GM18511 (cell line): ENCODE measurements around the gene DESI2.

ENCODE experiments used
- ATAC-seq: cut with Tn5 transposase; IDR thresholded peaks from one replicate; pipeline ENCODE4 v1.9.1; 2021; ENCODE audit warnings: mild to moderate bottlenecking, moderate library complexity; ENCODE audit not compliant: unreplicated experiment

Gene DESI2

DNA sequence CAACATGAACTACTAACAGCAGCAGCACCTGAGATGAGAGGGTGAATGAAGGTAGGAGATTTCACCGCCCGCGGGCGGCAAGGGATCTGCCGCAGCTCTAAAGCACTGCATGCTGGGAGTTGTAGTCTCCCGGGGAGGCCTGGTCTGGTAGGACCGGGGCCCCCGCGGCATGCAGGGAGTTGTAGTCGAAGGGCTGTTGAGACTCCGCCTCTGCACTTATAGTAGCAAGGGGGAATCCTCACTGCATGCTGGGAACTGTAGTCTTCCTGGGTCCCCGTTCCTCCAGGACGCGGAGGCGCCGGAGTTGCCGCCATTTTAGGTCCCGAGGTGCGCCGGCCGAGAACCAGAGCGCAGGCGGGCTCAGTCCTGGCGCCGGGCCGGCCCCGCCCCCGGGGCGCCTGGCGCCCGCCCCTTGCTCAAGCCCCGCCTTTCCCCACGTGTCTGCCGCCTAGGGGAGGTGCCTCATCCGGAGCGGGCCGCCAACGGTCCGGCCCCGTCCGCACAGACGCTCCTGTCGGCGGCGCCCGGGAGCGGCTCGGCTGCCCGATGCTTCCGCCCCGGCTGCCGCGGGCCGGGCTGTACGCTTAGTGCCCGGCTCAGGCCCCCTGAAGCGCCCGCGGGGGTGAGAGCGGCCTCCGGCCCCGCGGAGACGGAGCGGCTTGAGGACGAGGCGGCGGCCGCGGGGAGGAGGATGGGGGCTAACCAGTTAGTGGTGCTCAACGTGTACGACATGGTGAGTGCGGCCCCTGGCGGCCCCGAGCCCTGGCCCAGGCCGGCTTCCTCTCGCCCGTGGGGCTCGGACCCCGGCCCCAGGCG lies at the start of gene DESI2:
Gene DESI2, plus strand, starts transcription at position 504 of the 816 bp plus-strand sequence. Its CDS starts 188 bp downstream, at position 692.
- ATAC-seq: peak; percentile 96

DNA sequence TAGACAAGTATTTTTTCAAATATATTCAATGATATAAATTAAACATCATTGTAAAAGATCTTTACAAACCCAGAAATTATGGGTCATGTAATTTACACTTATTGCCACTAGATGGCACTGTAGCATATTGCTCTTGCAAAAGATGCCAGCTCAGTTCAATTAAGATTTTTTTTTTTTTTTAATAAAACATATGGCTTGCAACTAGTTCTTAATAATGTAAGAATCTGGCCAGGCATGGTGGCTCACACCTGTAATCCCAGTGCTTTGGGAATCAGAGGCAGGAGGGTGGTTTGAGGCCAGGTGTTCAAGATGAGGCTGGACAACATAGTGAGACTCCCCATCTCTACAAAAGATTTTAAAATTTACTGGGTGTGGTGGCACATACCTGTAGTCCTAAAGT lies 49.4 kb upstream of the DESI2 start:
- no peak for ATAC-seq

DNA sequence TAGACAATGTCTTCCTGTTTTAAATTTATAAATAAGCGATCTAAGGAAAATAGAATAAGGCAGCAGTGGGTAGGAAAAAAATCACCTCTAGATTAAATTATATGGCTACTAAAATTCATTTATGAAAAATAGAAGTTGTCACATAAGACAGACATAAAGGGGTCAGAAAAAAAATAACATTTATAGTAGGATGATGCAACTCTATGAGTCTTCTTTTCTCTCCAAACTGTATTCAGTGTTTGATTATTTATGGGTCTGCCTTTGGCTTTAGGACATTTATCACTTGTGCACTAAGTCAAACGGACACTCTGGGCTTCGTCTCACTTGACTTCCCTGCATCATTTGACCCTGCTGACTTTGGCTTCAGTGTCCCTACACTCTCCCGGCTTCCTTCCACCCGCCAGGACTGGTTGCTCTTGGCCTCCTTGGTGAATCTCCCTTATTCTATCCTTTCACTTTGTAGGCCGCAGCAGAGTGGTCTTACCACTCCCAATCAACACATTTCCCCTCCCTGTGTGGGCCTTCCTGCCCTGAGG lies 47.0 kb upstream of the DESI2 start:
- no peak for ATAC-seq

DNA sequence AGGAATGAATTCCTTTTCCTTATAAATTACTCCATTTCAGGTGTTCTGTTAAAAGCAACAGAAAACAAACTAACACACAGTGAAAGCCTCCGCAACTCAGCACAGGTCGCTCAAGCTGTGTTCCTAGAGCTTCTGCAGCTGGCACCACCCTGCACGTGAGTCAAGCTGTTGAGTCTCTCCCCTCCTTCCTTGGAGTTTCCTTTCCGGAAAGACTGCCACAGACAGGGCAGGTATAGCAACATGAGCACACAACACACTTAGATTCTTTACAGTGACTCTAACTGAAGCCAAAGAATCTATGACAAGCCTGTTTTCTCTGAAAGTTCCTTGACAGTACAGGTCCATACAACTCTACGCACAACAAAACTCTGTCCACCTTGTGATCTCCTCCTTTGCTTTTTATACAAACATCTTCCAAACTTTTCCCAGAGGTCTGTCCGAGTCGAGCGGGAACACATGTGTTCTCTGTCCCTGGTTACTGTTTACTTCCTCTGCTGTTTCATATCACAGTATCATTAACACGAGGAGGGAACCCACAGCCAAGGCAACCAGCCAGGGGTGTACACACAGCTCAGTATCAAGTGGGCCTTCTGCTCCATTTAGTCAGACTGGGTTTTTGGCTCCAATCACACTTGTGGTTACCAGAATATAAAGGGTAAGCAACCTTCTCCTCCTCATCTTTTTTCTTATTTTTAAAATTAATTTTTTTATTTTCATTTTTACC lies 38.7 kb upstream of the DESI2 start:
- ATAC-seq: no peak

DNA sequence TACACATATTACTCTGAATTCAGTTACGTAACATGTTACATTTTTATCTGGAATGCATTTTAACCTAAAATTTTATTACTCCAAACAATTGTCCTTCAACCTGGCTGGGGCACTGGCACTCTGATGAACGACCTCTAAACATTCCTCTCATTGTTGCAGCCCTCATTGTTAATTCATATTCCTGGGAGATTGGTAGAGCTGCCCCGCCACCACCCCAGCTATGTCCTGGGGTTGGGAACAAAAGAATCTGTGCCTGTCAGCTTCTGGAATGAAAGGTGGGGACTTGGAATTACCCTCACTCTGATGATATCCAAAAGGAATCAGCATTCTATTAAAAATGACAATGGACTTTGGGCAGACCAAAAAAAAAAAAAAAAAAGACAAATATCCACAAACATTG lies 38.0 kb upstream of the DESI2 start:
- ATAC-seq: no peak

DNA sequence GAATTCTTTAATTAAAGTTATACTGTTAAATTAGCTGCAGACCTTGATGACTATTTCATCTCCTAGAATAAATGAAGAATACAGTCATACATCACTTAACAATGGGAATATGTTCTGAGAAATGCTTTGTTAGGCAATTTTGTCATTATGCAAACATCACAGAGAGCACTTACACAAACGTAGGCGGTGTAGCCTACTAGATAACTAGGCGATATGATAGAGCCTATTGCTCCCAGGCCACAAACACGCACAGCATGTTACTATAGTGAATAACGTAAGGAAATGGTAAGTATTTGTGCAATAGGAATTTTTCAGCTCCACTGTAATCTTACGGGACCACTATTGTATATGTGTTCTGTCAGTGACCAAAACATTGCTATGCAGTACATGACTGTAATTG lies 37.6 kb upstream of the DESI2 start:
- no peak for ATAC-seq

DNA sequence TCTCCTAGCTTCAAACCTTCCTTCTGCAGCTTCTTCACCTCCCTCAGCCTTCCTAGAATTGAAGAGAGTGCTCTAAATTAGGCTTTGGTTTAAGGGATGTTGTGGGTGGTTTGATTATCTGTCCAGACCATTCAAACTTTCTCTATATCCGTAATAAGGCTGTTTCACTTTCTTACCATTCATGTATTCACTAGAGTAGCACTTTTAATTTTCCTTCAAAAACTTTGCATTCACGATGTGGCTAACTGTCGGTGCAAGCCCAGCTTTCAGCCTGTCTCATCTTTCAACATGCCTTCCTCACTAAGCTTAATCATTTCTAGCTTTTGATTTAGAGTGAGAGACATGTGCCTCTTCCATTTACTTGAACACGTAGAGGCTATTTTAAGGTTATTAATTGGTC lies 26.2 kb upstream of the DESI2 start:
- no peak for ATAC-seq

DNA sequence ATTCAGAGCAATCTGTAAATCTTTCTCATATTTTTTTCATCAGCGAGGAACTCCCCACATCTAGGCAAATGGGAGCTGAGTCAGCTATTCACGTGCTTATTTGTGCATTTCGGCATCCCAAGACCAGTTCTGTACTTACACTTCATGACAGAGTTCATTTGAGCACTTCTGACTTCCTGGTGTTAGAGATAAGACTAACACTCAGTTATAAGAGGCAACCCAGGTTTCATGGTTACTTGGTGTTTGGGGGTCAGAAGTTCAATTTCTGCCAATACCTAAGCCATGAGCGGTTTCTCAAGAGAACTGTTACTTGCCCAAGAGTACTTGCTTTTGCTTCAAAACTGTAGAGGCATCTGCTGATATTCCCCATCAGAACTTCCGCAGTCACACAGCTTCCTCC lies 24.1 kb upstream of the DESI2 start:
- no peak for ATAC-seq

DNA sequence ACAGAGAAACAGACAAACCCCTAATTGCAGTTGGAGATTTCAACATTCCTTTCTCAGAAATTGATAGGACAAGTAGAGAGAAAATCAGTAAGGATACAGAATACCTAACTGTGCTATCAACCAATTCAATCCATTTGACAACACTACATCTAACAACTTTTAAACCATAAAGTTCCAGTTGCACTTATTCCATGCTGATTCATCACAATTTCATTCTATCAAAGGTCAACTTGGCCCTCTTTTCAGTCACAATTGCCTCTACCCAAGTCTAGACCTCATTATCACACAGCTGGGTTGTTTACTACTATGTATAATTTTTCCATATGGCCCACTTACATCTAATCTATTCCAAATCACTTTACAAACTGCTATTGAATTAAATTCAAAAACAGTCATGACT lies 19.8 kb upstream of the DESI2 start:
- no peak for ATAC-seq

DNA sequence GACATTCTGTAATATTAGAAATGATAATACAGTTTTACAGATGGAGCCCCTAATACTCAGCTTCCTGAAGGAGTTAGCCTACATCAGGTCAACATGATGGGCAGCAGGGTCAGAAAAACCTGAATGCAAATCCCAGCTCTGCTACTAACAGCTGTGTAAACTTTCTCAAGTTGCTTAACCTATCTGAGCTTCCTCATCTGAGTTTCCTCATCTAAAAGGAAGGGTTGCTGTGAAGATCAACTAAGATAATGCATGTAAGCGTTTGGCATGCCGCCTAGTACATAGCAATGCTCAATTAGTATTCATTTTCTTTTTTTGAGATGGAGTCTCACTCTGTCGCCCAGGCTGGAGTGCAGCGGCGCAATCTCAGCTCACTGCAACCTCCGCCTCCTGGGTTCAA lies 18.4 kb upstream of the DESI2 start:
- no peak for ATAC-seq

DNA sequence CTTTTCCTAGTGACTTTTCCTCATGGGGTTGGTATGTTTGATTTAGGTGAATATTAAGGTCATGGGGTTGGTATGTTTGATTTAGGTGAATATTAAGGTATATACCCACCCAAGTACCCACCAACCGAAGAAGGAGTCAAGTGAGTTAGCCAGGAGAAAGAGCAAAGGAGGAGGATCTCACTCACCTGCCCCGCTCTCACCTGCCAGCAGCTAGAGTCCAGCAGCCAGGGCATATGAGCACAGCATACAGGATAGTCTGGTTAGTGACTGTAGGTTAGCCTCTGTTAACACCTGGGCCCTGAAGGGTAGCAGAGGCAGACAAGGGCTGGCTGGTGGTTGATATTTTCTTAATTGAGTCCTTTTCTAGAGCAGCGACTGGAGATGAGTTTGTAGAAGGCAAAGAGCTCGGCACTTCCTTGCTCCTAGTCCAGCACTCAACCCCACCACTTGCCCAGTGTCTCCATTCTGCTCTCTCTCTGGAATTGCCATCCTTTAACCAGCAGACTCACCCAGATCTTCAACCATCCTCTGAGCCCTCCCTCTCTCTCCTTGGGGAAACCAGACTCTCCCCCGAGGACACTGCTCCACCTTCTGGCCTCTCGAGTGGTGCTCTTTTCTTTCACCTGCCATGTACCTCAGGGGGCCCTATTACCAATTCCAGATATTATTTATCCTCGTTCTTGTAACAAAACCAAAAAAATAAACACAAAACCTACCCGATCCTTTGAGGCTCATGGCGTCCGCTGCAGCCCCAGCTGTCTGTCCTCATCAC lies 16.3 kb upstream of the DESI2 start:
- ATAC-seq: no peak

DNA sequence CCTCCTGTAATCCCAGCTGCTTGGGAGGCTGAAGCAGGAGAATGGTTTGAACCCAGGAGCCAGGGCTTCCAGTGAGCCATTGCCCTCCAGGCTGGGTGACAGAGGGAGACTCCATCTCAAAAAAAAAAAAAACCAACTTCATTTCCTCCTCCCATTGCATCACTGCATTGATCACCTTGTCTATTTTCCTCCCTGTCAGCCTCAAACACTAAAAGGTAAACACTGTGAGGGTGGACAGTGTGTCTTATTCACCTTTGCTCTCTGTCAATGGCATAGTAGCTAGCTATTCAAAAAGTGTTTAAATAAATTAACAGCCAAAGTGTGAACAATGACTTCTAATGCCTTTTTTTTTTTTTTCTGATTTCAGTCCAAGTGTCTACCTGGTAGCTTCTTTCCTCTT lies 13.4 kb upstream of the DESI2 start:
- no peak for ATAC-seq

DNA sequence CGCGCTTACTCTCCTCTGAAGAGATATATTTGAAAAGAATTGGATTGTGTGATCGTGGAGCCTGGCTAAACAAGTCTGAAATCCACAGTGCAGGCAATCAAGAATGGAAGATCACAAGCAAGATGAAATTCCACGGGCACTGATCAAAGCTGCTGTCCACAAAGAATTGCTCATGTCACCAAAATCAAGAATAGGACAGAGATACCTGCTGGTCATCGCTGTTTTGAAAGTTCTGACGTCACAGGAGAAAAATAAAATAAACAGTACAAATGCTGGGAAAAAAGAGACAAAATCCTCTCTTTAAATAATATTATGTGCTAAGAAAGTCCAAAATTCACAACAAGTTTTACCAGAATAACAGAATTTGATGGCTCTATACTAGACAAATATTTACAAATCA lies 12.0 kb upstream of the DESI2 start:
- ATAC-seq: no peak

DNA sequence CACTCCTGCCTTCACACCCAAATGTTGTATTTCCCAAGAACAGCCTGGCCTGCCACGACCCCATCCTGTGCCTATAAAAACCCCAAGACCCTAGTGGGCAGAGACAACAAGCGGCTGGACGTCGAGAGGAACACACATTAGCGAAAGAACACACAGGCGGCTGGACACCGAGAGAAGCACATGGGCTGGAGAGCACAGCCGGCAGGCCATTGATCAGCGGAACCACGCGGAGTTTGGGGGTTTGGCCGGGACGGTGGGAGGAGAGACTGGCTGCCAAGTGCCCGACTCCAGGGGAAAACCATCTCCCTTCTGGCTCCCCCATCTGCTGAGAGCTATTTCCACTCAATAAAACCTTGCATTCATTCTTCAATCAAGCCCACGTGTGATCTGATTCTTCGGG lies 10.4 kb upstream of the DESI2 start:
- no peak for ATAC-seq

DNA sequence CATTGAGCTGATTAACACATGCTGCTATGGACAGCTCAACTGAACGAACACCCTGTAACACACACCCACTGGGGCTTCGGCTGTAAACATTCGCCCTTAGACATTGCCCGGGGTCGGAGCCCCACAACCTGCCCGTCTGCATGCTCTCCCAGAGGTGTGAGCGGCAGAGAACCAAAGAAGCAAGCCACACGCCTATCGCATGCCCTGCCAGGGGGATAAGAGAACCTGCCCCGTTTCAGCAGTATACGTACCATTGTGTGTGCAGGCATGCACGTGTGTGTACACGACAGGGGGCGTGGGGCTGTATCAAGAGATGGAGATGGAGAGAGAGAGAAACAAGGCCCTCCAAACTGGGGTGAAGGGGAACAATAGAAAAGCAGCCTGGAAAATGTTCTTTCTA lies 9.9 kb upstream of the DESI2 start:
- ATAC-seq: no peak

DNA sequence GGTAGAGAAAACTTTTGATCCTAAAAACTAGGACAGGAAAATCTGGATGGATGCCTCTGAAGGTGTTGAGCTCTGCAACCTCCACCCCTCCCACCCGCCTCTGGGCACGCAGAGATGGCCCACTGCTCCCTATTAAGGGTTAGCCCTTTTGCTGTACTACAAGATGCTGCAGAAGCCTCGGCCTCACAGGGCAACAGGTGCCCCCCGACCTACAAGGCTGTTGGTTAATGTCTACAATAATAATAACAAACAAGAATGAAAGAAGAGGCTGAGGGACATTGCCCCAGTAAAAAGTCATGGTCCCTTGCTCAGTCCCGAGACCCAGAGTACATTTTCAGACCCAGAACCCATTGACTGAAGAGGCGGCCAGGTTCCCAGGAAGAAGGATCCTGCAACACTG lies 7.5 kb upstream of the DESI2 start:
- ATAC-seq: no peak

DNA sequence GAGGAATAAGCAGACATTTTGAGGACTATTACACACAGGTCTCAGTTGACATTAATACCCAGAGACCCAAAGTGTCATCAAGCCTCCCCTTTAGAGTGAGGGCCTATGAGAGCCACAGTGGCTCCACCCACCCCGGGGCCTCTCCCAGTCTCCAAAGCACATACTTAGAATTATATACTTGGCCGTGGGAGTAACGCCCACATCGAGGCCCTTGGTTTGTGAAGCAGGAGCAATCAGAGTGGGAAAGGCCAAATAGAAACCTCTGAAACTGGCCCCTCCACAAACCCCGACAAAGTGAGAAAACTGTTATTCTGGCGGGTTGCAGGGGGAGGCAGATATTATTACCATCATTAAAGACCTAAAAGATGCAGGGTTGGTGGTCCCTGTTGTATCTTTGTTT lies 7.0 kb upstream of the DESI2 start:
- no peak for ATAC-seq

DNA sequence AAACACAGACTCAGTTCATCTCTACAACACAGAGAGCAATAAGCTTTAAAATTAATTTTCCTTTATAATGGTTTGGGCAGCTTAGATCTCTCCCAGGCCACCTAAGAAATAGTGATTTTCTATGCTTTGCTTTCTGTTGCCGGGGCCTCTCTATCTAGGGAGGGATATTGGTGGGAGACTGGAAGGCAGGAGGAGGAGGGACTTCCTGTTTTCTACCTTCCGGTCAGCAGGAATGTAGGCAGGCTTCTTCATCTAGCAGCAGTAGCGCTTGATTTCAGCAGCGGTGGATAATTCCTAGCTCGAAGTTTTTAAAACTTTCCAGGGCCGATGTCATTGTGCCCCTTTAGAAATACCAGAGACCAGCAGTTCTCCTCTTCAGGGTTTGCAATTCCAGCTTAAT lies 5.1 kb upstream of the DESI2 start:
- ATAC-seq: no peak

DNA sequence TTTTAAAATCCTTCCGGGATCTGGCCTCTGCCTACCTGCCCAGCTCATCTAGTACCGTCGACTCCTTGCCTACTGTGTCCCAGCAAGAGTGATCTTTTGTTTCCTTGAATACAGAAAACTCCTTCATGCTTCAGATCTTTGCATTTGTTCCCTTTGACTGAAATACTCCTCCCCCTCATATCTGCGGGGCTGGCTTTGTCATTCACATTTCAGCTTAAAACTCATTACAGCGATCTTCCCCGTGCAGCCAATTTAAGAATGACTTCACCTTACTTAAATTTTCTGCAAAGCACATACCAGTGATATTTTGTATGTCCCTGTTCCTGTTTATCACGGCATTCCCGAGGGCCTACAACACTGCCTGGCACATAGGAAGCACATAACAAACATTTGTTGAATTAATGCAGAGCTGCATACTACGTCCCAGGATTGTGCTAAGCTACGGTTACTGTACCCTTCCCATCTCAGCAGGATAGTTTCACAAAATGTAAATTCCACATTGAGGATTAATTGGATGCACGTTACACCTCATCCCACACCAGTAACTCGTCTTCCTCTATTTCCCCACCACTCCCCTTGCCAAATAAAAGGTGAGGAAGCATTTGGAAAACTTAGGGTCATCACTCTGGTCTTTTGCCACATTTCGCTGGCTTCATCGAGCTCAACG lies 837 bp upstream of the DESI2 start:
- no peak for ATAC-seq

DNA sequence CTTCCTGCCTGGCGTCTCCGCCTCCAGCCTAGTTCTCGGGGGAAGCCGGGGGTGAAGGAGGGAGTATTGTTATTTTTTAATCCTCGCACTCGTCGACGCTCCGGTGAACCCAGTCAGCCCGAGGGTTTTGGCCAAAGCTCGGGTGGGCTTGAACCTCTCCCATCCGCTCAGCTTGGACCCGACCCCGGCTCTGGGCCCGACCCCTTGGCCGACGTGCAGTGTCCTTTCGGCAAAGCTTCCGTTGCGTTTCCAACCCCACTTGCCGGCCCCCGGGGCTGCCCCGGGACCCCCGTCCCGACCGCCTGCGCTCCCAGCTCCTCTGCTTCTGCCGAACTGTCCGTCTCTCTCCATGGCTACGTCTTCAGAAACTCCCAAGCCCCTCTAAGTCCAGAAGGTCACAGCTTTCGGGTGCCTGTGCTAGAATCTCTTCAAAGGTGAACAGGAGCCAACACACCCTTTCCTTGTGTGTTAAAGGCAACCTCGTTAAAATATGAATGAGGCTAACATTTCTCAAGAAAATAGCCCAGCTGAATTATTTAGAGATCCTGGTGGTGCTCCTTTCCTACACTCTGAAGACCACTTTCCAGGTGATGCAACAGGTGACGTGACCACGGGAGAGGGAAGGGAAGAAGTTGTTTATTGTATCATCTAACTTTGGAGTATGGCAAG lies 647 bp downstream of the DESI2 start:
- peak; percentile 0 for ATAC-seq
